Activated T-cell treated with anti-CD3 and anti-CD28 coated beads for 24 hours (primary cell): ENCODE results near the gene ELP4.

Source experiments
- DNase-seq: peaks from one replicate; pipeline ENCODE4 v3.0.0-alpha.2; 2020; ENCODE audit warnings: low read depth

The ELP4 gene

DNA sequence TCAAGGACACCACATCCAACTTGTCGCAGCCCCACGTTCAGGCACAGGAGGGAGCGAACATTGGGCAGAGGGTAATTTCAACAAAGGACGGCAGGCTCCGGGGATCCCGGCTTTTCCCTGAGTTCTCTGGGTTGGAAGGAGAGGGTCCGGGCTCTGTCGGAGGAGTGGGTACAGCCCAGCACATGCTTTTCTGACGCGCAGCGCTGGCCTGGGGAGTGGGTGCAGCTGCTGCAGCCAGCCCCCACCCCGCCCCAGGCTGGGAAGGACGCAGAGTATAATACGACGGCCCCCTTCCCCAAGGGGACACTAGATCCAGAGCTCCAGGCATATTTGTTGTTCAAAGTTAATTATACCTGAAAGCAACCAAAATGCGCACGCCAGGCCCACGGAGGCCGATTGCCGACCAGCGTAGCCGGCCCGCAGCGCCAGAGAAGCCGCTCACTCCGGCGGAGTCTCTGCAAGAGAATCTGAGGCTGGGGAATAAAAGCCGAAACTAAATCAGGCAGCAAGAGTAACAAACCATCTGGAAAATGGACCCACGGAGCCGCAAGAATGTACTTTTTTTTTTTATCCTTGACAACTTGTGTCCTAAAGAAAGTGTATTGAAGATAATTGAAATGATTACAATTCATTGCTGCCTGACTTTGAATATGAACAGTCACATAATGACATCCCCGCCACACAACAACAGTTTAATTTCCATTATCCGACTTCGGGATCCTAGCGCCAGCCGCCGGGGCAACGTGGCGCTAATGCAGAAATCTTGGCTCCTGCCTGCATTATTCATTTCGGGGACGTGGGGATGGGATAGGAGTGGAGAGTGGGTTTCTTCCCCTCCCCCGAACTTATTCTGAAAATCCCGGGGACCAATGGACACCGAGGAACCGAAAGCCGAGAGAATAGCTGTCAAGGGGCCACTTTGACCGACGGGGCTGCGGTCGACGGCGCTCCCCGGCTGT, 315.6 kb downstream of the ELP4 start:
- DNase-seq: no peak

GRCh38 chr11:31825838-31826484, 316.4 kb downstream of the ELP4 start:
- no peak for DNase-seq

DNA sequence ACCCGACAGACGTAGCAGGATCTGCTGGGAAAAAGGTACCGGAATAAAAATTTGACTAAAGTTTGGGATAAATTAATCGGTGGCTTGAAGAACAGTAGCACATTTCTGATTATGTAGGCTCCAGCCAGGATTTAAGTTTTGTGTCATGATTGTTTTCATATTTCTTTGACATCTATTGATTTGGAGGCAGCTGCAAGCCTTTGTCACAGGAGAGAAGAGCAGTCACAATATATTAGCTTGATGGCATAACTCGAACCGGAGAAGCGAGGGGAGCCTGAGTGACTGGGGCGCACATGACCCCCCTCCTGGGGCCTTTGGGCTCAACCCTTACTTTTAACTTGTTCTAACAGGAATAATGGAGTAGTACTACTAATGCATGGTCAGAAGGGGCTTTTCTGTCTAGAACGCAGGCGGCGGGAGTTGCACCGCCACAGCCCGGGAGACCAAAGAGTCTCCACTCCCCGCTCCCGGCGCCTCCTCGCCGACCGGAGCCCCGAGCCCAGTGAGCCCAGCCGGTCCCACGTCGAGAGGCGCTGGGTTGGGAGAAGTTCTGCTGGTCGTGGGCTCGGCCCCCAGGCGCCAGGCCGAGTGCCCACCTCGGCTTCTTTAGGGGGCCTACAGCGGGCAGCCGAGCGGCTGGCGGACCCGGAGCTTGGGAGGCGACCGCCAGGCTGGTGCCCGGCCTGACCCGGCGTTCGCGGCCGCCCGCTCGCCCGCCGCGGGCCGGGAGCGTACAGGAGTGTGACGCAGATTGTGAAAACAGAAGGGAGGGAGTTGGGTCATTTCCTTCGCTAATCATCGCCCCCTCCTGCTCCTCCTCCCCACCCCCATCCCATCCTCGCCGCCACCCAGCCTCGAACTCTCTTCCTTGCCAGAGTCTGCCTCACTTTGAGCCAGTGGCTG, 317.2 kb downstream of the ELP4 start:
- DNase-seq: no peak

GRCh38 chr11:31827455-31828206, 318.1 kb downstream of the ELP4 start:
- DNase-seq: no peak

- no peak for DNase-seq
Observed at GRCh38 chr11:31828217-31828616, 318.6 kb downstream of the ELP4 start.

GRCh38 chr11:31830406-31830805, 320.8 kb downstream of the ELP4 start:
- DNase-seq: no peak

GRCh38 chr11:31834237-31834636, 324.7 kb downstream of the ELP4 start:
- DNase-seq: no peak
